Neuronal stem cell (in vitro differentiated cells): ENCODE measurements around the gene FAM3B.

Experiments
- DNase-seq: peaks from one replicate; pipeline ENCODE4 v3.0.0-alpha.2; 2013; ENCODE audit warnings: low spot score
- H2AFZ ChIP-seq: one replicate; pipeline ENCODE4 v1.6.1; 2013; ENCODE audit warnings: mild to moderate bottlenecking, low read length, inconsistent platforms
- H2AK5ac ChIP-seq: 2 replicates; pipeline ENCODE4 v1.6.1; 2013; ENCODE audit warnings: low read depth, mild to moderate bottlenecking, inconsistent platforms, low read length, moderate library complexity, mixed read lengths
- H2BK120ac ChIP-seq: 2 replicates; pipeline ENCODE4 v1.6.1; 2013; ENCODE audit warnings: low read depth, mild to moderate bottlenecking, inconsistent platforms, low read length, moderate library complexity, mixed read lengths
- H2BK12ac ChIP-seq: one replicate; pipeline ENCODE4 v1.6.1; 2013; ENCODE audit warnings: low read length, inconsistent platforms
- H2BK15ac ChIP-seq: 2 replicates; pipeline ENCODE4 v1.6.1; 2013; ENCODE audit warnings: mild to moderate bottlenecking, low read length, inconsistent platforms, mixed read lengths
- H2BK5ac ChIP-seq: one replicate; pipeline ENCODE4 v1.6.1; 2013; ENCODE audit warnings: inconsistent platforms, mild to moderate bottlenecking, low read length, moderate library complexity
- H3K14ac ChIP-seq: one replicate; pipeline ENCODE4 v1.6.1; 2013; ENCODE audit warnings: low read length, inconsistent platforms
- H3K18ac ChIP-seq: 2 replicates; pipeline ENCODE4 v1.6.1; 2013; ENCODE audit warnings: low read length, inconsistent platforms
- H3K23ac ChIP-seq: 2 replicates; pipeline ENCODE4 v1.6.1; 2013; ENCODE audit warnings: low read depth, mild to moderate bottlenecking, mixed read lengths, low read length, inconsistent platforms; ENCODE audit not compliant: poor library complexity
- H3K27ac ChIP-seq: replicated peaks from 3 replicates; pipeline ENCODE4 v1.5.1; 2013; ENCODE audit warnings: low read length, inconsistent platforms
- H3K27me3 ChIP-seq, 3 experiments: 2 replicates each; pipeline ENCODE4 v1.6.1; 2013; ENCODE audit warnings: low read length in 3 of 3, mild to moderate bottlenecking in 2 of 3, inconsistent platforms in 1 of 3, low read depth in 1 of 3, mixed read lengths in 1 of 3, moderate library complexity in 1 of 3; ENCODE audit not compliant: control insufficient read depth in 3 of 3, insufficient read depth in 3 of 3
- H3K36me3 ChIP-seq, 2 donors: replicated peaks in 1 of 2; 2 replicates each; pipeline ENCODE4 v1.6.1; 2013; ENCODE audit warnings: low read length in 2 of 2; ENCODE audit not compliant: control insufficient read depth in 2 of 2, insufficient read depth in 2 of 2
- H3K4ac ChIP-seq: 2 replicates; pipeline ENCODE4 v1.6.1; 2013; ENCODE audit warnings: inconsistent platforms, mild to moderate bottlenecking, low read length, moderate library complexity
- H3K4me1 ChIP-seq, 2 donors: 1 replicate in 1 of 2; 2 replicates in 1 of 2; pipeline ENCODE4 v1.6.1; 2013; ENCODE audit warnings: low read length in 2 of 2, low read depth in 1 of 2; ENCODE audit not compliant: control insufficient read depth in 2 of 2, insufficient read depth in 1 of 2
- H3K4me2 ChIP-seq: one replicate; pipeline ENCODE4 v1.6.1; 2013; ENCODE audit warnings: mild to moderate bottlenecking, low read length, inconsistent platforms; ENCODE audit not compliant: insufficient read depth, poor library complexity, severe bottlenecking
- H3K4me3 ChIP-seq, 2 donors: 2 replicates each; pipeline ENCODE4 v1.5.1; 2013; ENCODE audit warnings: low read length in 2 of 2, mild to moderate bottlenecking in 2 of 2, inconsistent platforms in 1 of 2, moderate library complexity in 1 of 2
- H3K79me1 ChIP-seq: one replicate; pipeline ENCODE4 v1.6.1; 2013; ENCODE audit warnings: low read depth, mild to moderate bottlenecking, inconsistent platforms, low read length, moderate library complexity
- H3K9ac ChIP-seq: one replicate; pipeline ENCODE4 v1.6.1; 2013; ENCODE audit warnings: mild to moderate bottlenecking, low read depth, low read length, inconsistent platforms; ENCODE audit not compliant: poor library complexity
- H3K9me3 ChIP-seq, 2 donors: replicated peaks in 1 of 2; 2 replicates each; pipeline versions ENCODE3 to v1.6.1; 2013; ENCODE audit warnings: low read length in 2 of 2, mild to moderate bottlenecking in 2 of 2, inconsistent platforms in 1 of 2, low read depth in 1 of 2, mixed read lengths in 1 of 2, moderate library complexity in 1 of 2; ENCODE audit not compliant: control insufficient read depth in 2 of 2, insufficient read depth in 1 of 2
- H4K8ac ChIP-seq: one replicate; pipeline ENCODE4 v1.6.1; 2013; ENCODE audit warnings: low read depth, mild to moderate bottlenecking, inconsistent platforms, low read length, moderate library complexity
- H4K91ac ChIP-seq: one replicate; pipeline ENCODE4 v1.6.1; 2013; ENCODE audit warnings: low read length, low read depth, mild to moderate bottlenecking, inconsistent platforms; ENCODE audit not compliant: poor library complexity
- WGBS, 2 donors: extraction: QIAGEN DNeasy Blood & Tissue Kit; methylation state at CpG; one replicate each; pipeline ENCODE4 v1.1.7; 2013; ENCODE audit warnings: missing lambda C conversion rate in 2 of 2, mixed read lengths in 1 of 2; ENCODE audit not compliant: insufficient read length in 2 of 2, insufficient replicate concordance in 1 of 2; ENCODE audit errors: extremely low coverage in 2 of 2; 5-methylcytosine and 5-hydroxymethylcytosine counted together

The FAM3B gene

GRCh38 chr21:41365377-41366107 is 48.9 kb downstream of the FAM3B start:
- no peak overlapping the region for H2BK5ac ChIP-seq
- H2BK120ac ChIP-seq: no peak overlapping the region
- no peak overlapping the region for H3K4me3 ChIP-seq
- H3K27me3 ChIP-seq: peaks cover 0 to 17% (median 0%) of the 10 kb centered on the region in 3 experiments
- H2AK5ac ChIP-seq: no peak overlapping the region
- H2BK15ac ChIP-seq: no peak overlapping the region
- DNase-seq: no peak
- no peak overlapping the region for H3K4me2 ChIP-seq
- H3K36me3 ChIP-seq: no peaks in the 10 kb centered on the region
- no peak overlapping the region for H3K4ac ChIP-seq
- no peaks in the 10 kb centered on the region for H3K79me1 ChIP-seq
- H4K91ac ChIP-seq: no peak overlapping the region
- H2AFZ ChIP-seq: no peak overlapping the region
- H3K9me3 ChIP-seq: no peaks in the 10 kb centered on the region
- no peak overlapping the region for H2BK12ac ChIP-seq
- H3K23ac ChIP-seq: no peak overlapping the region
- no peak overlapping the region for H3K9ac ChIP-seq
- H3K27ac ChIP-seq: no peak overlapping the region
- no peak overlapping the region for H3K14ac ChIP-seq
- peaks cover 0 to 3% of the 10 kb centered on the region in 2 donors for H3K4me1 ChIP-seq
- no peak overlapping the region for H4K8ac ChIP-seq
- H3K18ac ChIP-seq: no peak overlapping the region
- WGBS, 2 donors: no CpG with 5 or more reads among the region's 15 CpGs

GRCh38 chr21:41366522-41367151 is 50.0 kb downstream of the FAM3B start:
- no CpG with 5 or more reads among the region's 12 CpGs for WGBS, 2 donors
- Histone ChIP-seq H2BK15ac (no peak overlapping the region), H3K23ac (no peak overlapping the region), H3K4ac (no peak overlapping the region), H3K79me1 (no peaks in the 10 kb centered on the region), H3K18ac (no peak overlapping the region), H2AFZ (no peak overlapping the region), H3K4me3 (no peak overlapping the region), H3K14ac (no peak overlapping the region), H3K36me3 (no peaks in the 10 kb centered on the region), H3K27ac (no peak overlapping the region), H2BK120ac (no peak overlapping the region), H3K4me2 (no peak overlapping the region), H4K91ac (no peak overlapping the region), H3K9me3 (no peaks in the 10 kb centered on the region), H2BK12ac (no peak overlapping the region), H2BK5ac (no peak overlapping the region), H3K9ac (no peak overlapping the region), H3K27me3 (peaks cover 0 to 17% (median 0%) of the 10 kb centered on the region in 3 experiments), H2AK5ac (no peak overlapping the region), H4K8ac (no peak overlapping the region), H3K4me1 (peaks cover 0 to 3% of the 10 kb centered on the region in 2 donors)
- DNase-seq: no peak

DNA sequence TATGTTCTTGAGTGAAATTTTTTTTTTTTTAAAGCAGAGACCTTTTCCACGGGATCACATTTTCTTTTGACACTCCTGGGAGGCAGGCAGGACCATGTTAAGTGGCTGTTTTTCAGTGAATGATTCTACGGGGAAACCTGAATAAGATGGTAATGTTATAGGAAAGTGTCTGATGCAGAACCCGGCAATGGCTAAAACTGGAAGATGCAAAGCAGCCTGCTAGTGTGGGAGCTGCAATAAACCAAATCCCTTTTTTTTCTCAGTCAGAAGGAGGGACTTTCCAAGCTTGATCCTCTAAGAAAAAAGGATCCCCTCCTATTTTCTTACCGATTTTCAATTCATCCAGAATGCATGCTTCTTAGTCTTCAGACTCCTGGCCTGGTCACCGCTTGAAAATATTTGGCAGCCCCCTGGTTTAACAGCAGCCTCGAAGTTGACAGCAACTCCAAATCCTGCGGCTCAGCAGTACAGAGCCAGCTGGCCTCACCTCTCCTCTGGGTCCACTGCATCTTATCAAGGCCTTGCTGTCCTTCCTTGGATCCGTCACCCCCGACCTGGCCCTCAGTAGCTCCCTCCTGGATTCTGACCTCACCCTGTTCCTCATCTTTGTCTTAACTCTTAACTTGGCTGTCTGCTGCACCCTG is 50.8 kb downstream of the FAM3B start:
- peaks cover 0 to 3% of the 10 kb centered on the region in 2 donors for H3K4me1 ChIP-seq
- no peak overlapping the region for H3K23ac ChIP-seq
- H3K9me3 ChIP-seq: no peaks in the 10 kb centered on the region
- H2AK5ac ChIP-seq: no peak overlapping the region
- H3K14ac ChIP-seq: no peak overlapping the region
- no peak overlapping the region for H2BK15ac ChIP-seq
- no peak overlapping the region for H2AFZ ChIP-seq
- no CpG with 5 or more reads among the region's 9 CpGs for WGBS, 2 donors
- H3K9ac ChIP-seq: no peak overlapping the region
- no peak overlapping the region for H2BK120ac ChIP-seq
- no peak overlapping the region for H3K4me3 ChIP-seq
- H3K27me3 ChIP-seq: peaks cover 0 to 17% (median 0%) of the 10 kb centered on the region in 3 experiments
- H3K18ac ChIP-seq: no peak overlapping the region
- no peaks in the 10 kb centered on the region for H3K79me1 ChIP-seq
- H2BK12ac ChIP-seq: no peak overlapping the region
- H3K27ac ChIP-seq: no peak overlapping the region
- DNase-seq: no peak
- no peak overlapping the region for H4K8ac ChIP-seq
- H4K91ac ChIP-seq: no peak overlapping the region
- H2BK5ac ChIP-seq: no peak overlapping the region
- no peak overlapping the region for H3K4me2 ChIP-seq
- H3K4ac ChIP-seq: no peak overlapping the region
- no peaks in the 10 kb centered on the region for H3K36me3 ChIP-seq
